Measurements from ENCODE around the gene VPS26C.

The VPS26C gene

DNA sequence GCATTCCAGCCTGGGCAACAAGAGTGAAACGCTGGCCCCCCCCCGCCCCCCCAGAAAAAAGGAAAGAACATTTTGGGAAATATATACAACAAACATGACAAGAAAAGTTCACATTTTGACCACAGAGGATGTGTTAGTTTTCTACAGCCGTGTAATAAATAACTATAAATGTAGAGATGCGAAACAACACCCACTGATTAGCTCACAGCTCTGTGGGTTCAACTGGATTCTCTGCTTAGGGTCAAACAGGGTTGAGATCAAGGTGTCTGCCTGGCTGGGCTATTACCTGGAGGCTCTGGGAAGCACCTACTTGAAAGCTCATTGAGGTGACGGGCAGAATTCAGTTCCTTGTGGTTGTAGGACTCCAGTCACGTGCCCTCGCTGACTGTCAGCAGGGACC is 11.1 kb upstream of the VPS26C start:
- H3K27me3 ChIP-seq (ENCODE audit: control insufficient read depth, insufficient read depth, low read length), result no peaks in the 10 kb centered on the region
- no peaks in the 10 kb centered on the region for H3K36me3 ChIP-seq (ENCODE audit: control insufficient read depth, insufficient read depth, low read length)
- H3K9me3 ChIP-seq (ENCODE audit: control insufficient read depth, low read length), result no peaks in the 10 kb centered on the region
- H3K4me3 ChIP-seq (ENCODE audit: low read length), result no peak overlapping the region
- no peak overlapping the region for H3K9ac ChIP-seq (ENCODE audit: low read length)
- no peaks in the 10 kb centered on the region for H3K4me1 ChIP-seq (ENCODE audit: control insufficient read depth, insufficient read depth, low read length)

DNA sequence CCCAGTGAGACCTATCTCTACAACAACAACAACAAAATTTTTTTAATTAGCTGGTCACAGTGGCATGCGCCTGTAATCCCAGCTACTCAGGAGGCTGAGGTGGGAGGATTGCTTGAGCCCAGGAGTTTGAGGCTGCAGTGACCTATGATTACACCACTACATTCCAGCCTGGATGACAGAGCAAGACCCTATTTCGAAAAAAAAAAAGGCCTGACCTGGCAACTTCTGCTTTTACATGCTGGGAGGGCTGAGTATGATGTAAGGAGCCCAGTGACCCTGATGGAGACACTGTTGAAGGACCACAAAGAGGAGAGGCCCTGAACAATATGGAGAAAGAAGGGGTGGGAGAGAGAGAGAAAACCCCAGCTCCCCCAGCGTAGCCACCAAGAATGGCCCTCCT is 9.2 kb upstream of the VPS26C start:
- no peak overlapping the region for H3K9ac ChIP-seq (ENCODE audit: low read length)
- H3K4me3 ChIP-seq (ENCODE audit: low read length), result no peak overlapping the region
- H3K27me3 ChIP-seq (ENCODE audit: control insufficient read depth, insufficient read depth, low read length), result no peaks in the 10 kb centered on the region
- H3K36me3 ChIP-seq (ENCODE audit: control insufficient read depth, insufficient read depth, low read length), result no peaks in the 10 kb centered on the region
- H3K9me3 ChIP-seq (ENCODE audit: control insufficient read depth, low read length), result no peaks in the 10 kb centered on the region
- no peaks in the 10 kb centered on the region for H3K4me1 ChIP-seq (ENCODE audit: control insufficient read depth, insufficient read depth, low read length)

DNA sequence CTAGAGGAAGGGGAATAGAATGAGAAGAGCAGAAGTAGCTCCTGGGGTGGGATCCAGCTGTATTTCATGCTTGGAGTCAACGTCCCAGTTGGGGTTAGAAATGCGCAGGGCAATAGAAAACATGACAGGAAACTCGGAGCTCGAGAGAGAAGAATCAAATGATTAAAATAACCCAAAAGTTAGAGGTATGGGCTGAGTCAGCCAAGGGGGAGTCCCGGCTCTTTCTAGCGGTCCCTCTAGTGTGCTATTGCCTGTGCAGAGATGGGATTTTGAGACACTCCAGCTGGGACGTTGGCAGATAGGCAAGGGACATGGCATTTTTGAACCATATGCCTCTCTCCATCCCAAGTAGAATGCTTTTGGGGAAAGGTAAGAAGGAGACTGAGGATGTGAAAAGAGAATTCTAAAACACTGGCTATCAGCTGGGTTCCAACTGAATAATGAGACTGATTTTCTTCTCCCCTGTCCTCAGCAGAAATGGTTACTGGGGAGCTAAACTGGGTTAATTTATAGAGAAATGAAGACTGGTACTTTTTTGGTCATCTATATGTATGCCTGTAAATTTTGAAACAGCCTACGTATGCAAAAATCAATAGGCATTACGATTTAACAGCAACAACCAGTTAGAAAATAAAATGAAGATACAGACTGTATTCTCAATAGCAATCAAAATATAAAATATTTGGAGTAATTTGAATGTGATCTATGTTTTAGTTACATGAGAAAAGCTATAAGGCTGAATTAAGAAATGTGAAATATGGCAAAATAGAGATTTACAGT is 7.0 kb upstream of the VPS26C start:
- no peak overlapping the region for H3K9ac ChIP-seq (ENCODE audit: low read length)
- H3K4me3 ChIP-seq (ENCODE audit: low read length), result no peak overlapping the region
- no peaks in the 10 kb centered on the region for H3K36me3 ChIP-seq (ENCODE audit: control insufficient read depth, insufficient read depth, low read length)
- H3K9me3 ChIP-seq (ENCODE audit: control insufficient read depth, low read length), result no peaks in the 10 kb centered on the region
- H3K4me1 ChIP-seq (ENCODE audit: control insufficient read depth, insufficient read depth, low read length), result no peaks in the 10 kb centered on the region
- H3K27me3 ChIP-seq (ENCODE audit: control insufficient read depth, insufficient read depth, low read length), result no peaks in the 10 kb centered on the region

DNA sequence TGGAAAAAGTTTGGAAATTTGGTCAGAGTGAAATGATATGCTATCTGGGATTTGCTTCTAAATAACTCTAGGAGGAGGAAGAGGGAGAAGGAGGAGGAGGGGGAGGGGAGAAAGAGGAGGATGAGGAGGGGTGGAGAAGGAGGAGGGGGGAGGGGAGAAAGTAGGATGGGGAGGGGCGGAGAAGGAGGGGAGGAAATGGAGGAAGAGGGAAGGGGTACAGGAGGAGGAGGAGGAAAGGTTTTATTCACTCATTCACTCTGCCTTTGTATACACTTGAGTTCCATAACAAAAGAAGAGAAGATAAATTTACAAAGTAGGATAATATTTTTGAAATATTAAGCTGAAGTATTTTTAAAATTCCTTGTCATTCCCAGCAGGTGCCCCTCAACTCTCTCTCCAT is 6.3 kb upstream of the VPS26C start:
- H3K27me3 ChIP-seq (ENCODE audit: control insufficient read depth, insufficient read depth, low read length), result no peaks in the 10 kb centered on the region
- H3K9me3 ChIP-seq (ENCODE audit: control insufficient read depth, low read length), result no peaks in the 10 kb centered on the region
- H3K4me3 ChIP-seq (ENCODE audit: low read length), result no peak overlapping the region
- H3K4me1 ChIP-seq (ENCODE audit: control insufficient read depth, insufficient read depth, low read length), result peaks cover 1% of the 10 kb centered on the region
- no peak overlapping the region for H3K9ac ChIP-seq (ENCODE audit: low read length)
- no peaks in the 10 kb centered on the region for H3K36me3 ChIP-seq (ENCODE audit: control insufficient read depth, insufficient read depth, low read length)

DNA sequence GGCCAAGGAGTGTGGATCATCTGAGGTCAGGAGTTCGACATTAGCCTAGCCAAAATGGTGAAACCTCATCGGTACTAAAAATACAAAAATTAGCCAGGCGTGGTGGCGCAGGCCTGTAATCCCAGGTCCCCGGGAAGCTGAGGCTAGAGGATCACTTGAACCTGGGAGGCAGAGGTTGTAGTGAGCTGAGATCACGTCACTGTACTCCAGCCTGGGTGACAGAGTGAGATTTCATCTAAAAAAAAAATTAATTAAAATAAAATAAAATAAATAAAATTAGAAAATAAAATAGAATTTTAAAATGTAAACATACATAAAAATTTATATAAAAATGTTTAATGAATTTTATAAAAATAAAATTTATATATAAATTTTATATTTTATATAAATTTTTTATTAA is 5.8 kb upstream of the VPS26C start:
- Histone ChIP-seq H3K27me3 (ENCODE audit: control insufficient read depth, insufficient read depth, low read length) (no peaks in the 10 kb centered on the region), H3K4me3 (ENCODE audit: low read length) (no peak overlapping the region), H3K9ac (ENCODE audit: low read length) (no peak overlapping the region), H3K36me3 (ENCODE audit: control insufficient read depth, insufficient read depth, low read length) (no peaks in the 10 kb centered on the region), H3K4me1 (ENCODE audit: control insufficient read depth, insufficient read depth, low read length) (peaks cover 5% of the 10 kb centered on the region), H3K9me3 (ENCODE audit: control insufficient read depth, low read length) (no peaks in the 10 kb centered on the region)

DNA sequence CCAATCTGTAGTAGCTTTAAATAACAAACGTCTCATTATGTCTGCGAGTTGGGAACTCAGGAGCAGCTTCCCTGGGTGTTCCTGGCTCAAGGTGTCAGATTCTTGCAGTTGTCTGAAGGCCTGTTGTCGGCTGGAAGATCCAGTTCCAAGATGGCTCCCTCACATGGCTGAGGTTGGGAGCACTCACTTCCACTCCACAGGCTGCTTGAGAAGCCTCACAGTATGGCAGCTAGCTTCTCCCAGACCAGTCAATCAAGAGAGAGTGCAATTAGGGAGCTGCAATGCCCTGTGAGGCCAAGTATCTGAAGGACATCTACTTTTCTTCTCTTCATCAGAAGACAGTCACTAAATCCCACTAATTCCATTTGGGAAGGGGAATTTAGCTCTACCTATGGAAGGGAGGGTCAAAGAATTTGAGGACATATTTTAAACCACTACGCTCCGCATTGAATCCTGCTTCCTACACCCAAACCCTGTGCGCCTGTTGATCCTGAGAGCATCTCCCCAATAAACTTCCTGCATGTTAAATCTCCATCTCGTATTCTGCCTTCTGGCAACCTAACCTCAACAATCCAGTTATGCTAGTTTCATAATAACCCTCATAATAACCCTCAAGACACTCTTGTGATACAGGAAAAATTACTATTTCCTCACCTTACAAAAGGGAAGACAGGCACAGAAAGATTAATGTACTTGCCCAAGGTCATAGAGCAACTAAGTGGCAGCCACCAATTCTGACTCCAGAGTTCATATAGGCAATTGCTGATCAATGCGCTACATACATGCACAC is 3.6 kb upstream of the VPS26C start:
- H3K9me3 ChIP-seq (ENCODE audit: control insufficient read depth, low read length), result no peaks in the 10 kb centered on the region
- peaks cover 12% of the 10 kb centered on the region for H3K4me1 ChIP-seq (ENCODE audit: control insufficient read depth, insufficient read depth, low read length)
- no peaks in the 10 kb centered on the region for H3K27me3 ChIP-seq (ENCODE audit: control insufficient read depth, insufficient read depth, low read length)
- H3K9ac ChIP-seq (ENCODE audit: low read length), result no peak overlapping the region
- H3K36me3 ChIP-seq (ENCODE audit: control insufficient read depth, insufficient read depth, low read length), result no peaks in the 10 kb centered on the region
- H3K4me3 ChIP-seq (ENCODE audit: low read length), result no peak overlapping the region

DNA sequence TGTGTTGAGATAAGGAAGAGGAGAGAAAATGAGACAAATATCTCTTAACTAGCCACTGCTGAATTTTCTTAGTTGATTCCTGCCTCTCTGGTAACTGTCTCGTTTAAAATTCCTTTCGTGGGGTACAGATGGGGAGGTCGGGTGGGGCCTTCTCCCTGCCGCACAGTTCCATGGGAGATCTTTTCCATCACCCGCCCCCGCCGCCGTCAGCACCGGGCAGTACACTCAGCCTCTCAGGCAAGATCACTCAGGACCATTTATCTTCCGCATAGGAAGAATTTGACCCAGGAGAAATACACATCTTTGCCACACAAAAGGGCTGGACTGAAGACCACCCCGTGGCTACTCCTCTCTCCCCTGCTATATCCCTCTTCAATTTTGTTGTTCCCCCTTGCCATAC is 2.3 kb upstream of the VPS26C start:
- Histone ChIP-seq H3K9me3 (ENCODE audit: control insufficient read depth, low read length) (no peaks in the 10 kb centered on the region), H3K27me3 (ENCODE audit: control insufficient read depth, insufficient read depth, low read length) (no peaks in the 10 kb centered on the region), H3K9ac (ENCODE audit: low read length) (no peak overlapping the region), H3K36me3 (ENCODE audit: control insufficient read depth, insufficient read depth, low read length) (no peaks in the 10 kb centered on the region), H3K4me3 (ENCODE audit: low read length) (no peak overlapping the region), H3K4me1 (ENCODE audit: control insufficient read depth, insufficient read depth, low read length) (peaks cover 15% of the 10 kb centered on the region)

DNA sequence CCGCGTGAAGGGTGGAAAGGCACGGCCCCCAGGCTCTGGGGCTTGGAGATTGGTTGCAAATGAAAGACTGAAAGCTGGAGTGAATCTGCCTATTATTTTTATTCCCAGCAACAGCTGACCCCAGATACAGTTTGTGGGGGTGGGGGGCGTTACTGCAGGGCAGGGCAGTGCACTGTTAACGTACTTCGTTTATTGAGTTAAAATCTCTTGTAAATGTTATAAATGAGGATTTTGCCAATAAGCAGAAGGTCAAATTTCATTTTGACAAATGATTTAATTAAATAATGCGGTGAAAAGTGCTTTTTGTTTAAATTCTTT is 1.0 kb upstream of the VPS26C start:
- H3K9me3 ChIP-seq (ENCODE audit: control insufficient read depth, low read length), result no peaks in the 10 kb centered on the region
- H3K4me1 ChIP-seq (ENCODE audit: control insufficient read depth, insufficient read depth, low read length), result peaks cover 22% of the 10 kb centered on the region
- no peaks in the 10 kb centered on the region for H3K27me3 ChIP-seq (ENCODE audit: control insufficient read depth, insufficient read depth, low read length)
- peak overlapping the region; percentile 86 for H3K9ac ChIP-seq (ENCODE audit: low read length)
- no peaks in the 10 kb centered on the region for H3K36me3 ChIP-seq (ENCODE audit: control insufficient read depth, insufficient read depth, low read length)
- H3K4me3 ChIP-seq (ENCODE audit: low read length), result peak overlapping the region; percentile 75

DNA sequence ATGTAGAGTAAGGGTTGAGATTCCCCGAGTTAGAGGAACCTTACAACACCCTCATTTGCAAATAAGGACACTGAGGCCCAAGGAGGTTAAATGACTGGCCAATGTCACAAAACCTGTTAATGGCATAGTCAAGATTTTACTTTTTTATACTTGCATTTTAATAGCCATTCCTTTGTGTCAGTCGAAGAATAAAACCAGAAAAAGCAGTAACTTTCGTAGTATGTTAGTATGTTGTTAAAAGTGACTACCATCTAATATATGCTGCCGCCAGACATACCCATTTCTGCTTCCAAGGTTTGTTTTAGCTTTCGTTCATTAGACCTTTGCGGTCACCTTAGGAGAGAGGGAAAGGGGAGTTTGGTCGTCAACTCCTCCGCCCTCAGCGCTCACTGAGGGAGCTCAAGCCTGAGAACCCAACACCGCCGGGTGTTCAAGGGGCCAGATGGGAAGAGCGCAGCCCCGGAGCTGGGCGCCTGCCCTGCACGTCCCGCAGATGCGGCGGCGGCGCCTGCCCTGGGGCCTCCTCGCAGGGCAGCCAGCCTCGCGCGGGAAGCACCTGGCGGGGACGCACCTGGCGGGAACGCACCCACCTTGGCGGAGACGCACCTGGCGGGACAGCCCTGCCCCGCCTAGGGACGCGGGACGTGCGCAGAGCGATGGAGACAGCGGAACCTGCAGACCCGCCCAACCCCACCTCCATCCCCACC is 466 bp downstream of the VPS26C start:
- Histone ChIP-seq H3K36me3 (ENCODE audit: control insufficient read depth, insufficient read depth, low read length) (no peaks in the 10 kb centered on the region), H3K27me3 (ENCODE audit: control insufficient read depth, insufficient read depth, low read length) (no peaks in the 10 kb centered on the region), H3K9ac (ENCODE audit: low read length) (peak overlapping the region; percentile 82), H3K4me3 (ENCODE audit: low read length) (peak overlapping the region; percentile 3), H3K4me1 (ENCODE audit: control insufficient read depth, insufficient read depth, low read length) (peaks cover 22% of the 10 kb centered on the region), H3K9me3 (ENCODE audit: control insufficient read depth, low read length) (no peaks in the 10 kb centered on the region)

DNA sequence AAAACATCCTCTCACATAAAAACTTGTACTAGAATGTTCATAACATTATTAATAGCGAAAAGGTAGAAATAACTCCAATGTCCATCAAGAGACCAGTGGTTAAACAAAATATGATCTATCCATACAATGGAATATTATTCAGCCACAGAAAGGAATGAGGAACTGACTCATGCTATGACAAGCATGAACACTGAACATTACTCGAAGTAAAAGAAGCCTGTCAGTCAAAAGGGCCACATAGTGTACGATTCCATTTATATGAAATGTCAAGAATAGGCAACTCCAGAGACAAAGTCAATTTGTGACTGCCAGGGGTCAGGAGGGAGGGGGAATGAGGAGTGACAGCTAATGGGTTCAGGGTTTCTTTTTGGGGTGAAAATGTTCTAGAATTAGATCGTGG is 2.3 kb downstream of the VPS26C start:
- Histone ChIP-seq H3K4me3 (ENCODE audit: low read length) (no peak overlapping the region), H3K4me1 (ENCODE audit: control insufficient read depth, insufficient read depth, low read length) (peaks cover 22% of the 10 kb centered on the region), H3K9me3 (ENCODE audit: control insufficient read depth, low read length) (no peaks in the 10 kb centered on the region), H3K9ac (ENCODE audit: low read length) (no peak overlapping the region), H3K27me3 (ENCODE audit: control insufficient read depth, insufficient read depth, low read length) (no peaks in the 10 kb centered on the region), H3K36me3 (ENCODE audit: control insufficient read depth, insufficient read depth, low read length) (no peaks in the 10 kb centered on the region)

DNA sequence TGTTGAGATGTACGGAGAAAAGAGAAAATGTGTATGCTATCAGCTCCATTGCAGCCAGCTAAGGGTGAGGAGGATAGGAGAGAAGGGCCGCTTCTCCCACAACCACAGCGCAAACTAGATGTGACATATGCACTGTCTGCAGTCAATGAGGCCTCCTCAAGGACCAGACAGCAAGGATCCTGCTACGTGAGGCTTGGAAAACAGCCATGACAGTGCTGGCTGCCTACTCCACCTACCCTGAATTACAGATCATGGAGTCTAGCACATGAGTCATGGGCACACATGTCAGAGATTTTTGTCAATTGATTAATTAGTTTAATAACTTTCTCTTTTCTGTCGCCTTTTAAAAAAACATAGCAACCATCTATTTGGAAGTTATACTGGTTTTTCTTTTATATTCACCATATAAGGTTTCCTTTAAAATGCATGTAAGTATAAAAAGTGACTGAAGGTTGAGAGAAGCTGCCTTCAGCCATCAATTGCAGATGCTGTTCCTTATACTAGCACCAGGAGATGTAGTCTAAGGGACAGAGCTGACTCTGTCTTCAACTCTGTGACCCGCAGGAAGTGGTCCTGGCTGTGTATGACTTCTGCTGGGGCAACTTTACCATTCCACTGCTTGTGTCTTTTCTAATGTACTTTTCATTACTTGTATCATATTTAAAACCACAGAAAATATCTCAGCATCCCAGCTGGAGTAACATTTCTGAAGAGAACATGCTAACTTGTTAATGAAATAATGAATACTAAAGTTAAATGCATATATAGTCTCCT is 3.1 kb downstream of the VPS26C start:
- Histone ChIP-seq H3K4me1 (ENCODE audit: control insufficient read depth, insufficient read depth, low read length) (peaks cover 22% of the 10 kb centered on the region), H3K9ac (ENCODE audit: low read length) (no peak overlapping the region), H3K27me3 (ENCODE audit: control insufficient read depth, insufficient read depth, low read length) (no peaks in the 10 kb centered on the region), H3K4me3 (ENCODE audit: low read length) (no peak overlapping the region), H3K9me3 (ENCODE audit: control insufficient read depth, low read length) (no peaks in the 10 kb centered on the region), H3K36me3 (ENCODE audit: control insufficient read depth, insufficient read depth, low read length) (no peaks in the 10 kb centered on the region)

Data from mucosa of stomach (tissue), 1 donor.